ENCODE data around the gene LRRN4. TPM values are rescaled to one million over a fixed set of nuclear protein-coding genes. Genes with fewer than 3 reads are reported as not detected.

Gene LRRN4
- polyA plus RNA-seq, 1 donor from 2014 or later: 0.26 TPM

DNA sequence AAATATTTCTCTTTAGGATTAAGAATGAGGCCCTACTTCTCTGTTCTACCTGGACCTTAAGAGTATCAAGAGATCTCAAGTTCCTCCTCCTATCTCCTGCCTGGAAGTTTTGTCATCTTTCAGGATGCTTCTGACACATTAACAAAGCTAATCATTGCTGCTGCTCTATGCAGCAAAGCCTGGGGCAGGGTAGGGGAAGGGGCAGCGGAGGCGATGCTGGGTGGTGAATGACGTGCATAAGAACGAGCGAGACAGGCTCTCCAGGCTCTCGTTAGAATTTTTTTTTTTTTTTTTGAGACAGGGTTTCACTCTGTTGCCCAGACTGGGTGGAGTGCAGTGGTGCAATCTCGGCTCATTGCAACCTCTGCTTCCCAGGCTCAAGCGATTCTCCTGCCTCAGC, 37.8 kb upstream of the LRRN4 start:
- no peaks in the 10 kb centered on the region for H3K79me2 ChIP-seq (replicated peaks; ENCODE audit: insufficient read depth, low read length)
- no peaks in the 10 kb centered on the region for H3F3A ChIP-seq (ENCODE audit: insufficient read depth, low read length, poor library complexity, severe bottlenecking)
- no peak for TF ChIP-seq TAF1 (IDR thresholded peaks at IDR 0.05; ENCODE audit: low read depth)
- no peak for TF ChIP-seq SMC3 (conservative IDR thresholded peaks at IDR 0.05; ENCODE audit: poor library complexity)
- TF ChIP-seq MXI1 (conservative IDR thresholded peaks at IDR 0.05; ENCODE audit: poor library complexity, severe bottlenecking): no peak
- TF ChIP-seq, protein P1, sequence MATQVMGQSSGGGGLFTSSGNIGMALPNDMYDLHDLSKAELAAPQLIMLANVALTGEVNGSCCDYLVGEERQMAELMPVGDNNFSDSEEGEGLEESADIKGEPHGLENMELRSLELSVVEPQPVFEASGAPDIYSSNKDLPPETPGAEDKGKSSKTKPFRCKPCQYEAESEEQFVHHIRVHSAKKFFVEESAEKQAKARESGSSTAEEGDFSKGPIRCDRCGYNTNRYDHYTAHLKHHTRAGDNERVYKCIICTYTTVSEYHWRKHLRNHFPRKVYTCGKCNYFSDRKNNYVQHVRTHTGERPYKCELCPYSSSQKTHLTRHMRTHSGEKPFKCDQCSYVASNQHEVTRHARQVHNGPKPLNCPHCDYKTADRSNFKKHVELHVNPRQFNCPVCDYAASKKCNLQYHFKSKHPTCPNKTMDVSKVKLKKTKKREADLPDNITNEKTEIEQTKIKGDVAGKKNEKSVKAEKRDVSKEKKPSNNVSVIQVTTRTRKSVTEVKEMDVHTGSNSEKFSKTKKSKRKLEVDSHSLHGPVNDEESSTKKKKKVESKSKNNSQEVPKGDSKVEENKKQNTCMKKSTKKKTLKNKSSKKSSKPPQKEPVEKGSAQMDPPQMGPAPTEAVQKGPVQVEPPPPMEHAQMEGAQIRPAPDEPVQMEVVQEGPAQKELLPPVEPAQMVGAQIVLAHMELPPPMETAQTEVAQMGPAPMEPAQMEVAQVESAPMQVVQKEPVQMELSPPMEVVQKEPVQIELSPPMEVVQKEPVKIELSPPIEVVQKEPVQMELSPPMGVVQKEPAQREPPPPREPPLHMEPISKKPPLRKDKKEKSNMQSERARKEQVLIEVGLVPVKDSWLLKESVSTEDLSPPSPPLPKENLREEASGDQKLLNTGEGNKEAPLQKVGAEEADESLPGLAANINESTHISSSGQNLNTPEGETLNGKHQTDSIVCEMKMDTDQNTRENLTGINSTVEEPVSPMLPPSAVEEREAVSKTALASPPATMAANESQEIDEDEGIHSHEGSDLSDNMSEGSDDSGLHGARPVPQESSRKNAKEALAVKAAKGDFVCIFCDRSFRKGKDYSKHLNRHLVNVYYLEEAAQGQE (IDR thresholded peaks at IDR 0.05; ENCODE audit: borderline replicate concordance): no peak
- no peak for TF ChIP-seq EZH2 (IDR thresholded peaks at IDR 0.05; ENCODE audit: borderline replicate concordance, insufficient read depth, low read length, poor library complexity, severe bottlenecking)
- TF ChIP-seq POLR2AphosphoS5 (IDR thresholded peaks at IDR 0.05): no peak
- TF ChIP-seq, protein P2, sequence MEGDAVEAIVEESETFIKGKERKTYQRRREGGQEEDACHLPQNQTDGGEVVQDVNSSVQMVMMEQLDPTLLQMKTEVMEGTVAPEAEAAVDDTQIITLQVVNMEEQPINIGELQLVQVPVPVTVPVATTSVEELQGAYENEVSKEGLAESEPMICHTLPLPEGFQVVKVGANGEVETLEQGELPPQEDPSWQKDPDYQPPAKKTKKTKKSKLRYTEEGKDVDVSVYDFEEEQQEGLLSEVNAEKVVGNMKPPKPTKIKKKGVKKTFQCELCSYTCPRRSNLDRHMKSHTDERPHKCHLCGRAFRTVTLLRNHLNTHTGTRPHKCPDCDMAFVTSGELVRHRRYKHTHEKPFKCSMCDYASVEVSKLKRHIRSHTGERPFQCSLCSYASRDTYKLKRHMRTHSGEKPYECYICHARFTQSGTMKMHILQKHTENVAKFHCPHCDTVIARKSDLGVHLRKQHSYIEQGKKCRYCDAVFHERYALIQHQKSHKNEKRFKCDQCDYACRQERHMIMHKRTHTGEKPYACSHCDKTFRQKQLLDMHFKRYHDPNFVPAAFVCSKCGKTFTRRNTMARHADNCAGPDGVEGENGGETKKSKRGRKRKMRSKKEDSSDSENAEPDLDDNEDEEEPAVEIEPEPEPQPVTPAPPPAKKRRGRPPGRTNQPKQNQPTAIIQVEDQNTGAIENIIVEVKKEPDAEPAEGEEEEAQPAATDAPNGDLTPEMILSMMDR (IDR thresholded peaks at IDR 0.05; ENCODE audit: poor library complexity, severe bottlenecking): no peak
- no peak for TF ChIP-seq EP300 (conservative IDR thresholded peaks at IDR 0.05; ENCODE audit: poor library complexity, severe bottlenecking)
- no peak for TF ChIP-seq RAD21 (conservative IDR thresholded peaks at IDR 0.05)
- no peaks in the 10 kb centered on the region for H4K20me1 ChIP-seq (ENCODE audit: insufficient read depth)
- no peak overlapping the region for H3K4me3 ChIP-seq (ENCODE audit: low read length)
- no peak overlapping the region for H3K9ac ChIP-seq (ENCODE audit: low read length)
- no peaks in the 10 kb centered on the region for H3K27me3 ChIP-seq (ENCODE audit: insufficient read depth, low read depth, low read length)
- no peak overlapping the region for H3K4me2 ChIP-seq (ENCODE audit: low read length)
- no peaks in the 10 kb centered on the region for H3K9me3 ChIP-seq (ENCODE audit: low read length)
- H3K9me2 ChIP-seq (ENCODE audit: insufficient read depth, low read length): no peaks in the 10 kb centered on the region
- no peak overlapping the region for H3K27ac ChIP-seq (ENCODE audit: low read length)
- no peak overlapping the region for H2AFZ ChIP-seq (ENCODE audit: low read depth, low read length)
- H3K36me3 ChIP-seq (ENCODE audit: insufficient read depth, low read length): no peaks in the 10 kb centered on the region

DNA sequence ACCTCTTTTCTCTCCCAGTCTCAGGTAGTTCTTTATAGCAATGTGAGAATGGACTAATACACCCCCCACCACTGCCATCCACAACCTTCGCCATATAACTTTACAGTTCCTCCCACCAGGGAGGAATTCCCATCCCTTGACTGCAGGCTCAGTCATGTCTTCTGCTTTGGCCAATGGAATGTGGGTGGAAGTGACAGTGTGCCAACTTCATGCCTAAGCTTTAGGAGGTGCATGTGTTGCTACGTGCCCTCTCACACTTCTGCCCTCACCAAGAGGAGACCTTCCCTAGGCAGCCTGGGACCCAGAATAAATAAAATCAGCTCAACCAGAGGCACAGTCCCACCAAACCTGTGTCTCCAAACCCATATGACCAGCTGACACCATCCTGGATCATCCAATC, 33.0 kb upstream of the LRRN4 start:
- Histone ChIP-seq H3K79me2 (replicated peaks; ENCODE audit: insufficient read depth, low read length) (no peaks in the 10 kb centered on the region), H3K27ac (ENCODE audit: low read length) (no peak overlapping the region), H3K4me3 (ENCODE audit: low read length) (no peak overlapping the region), H3K9me3 (ENCODE audit: low read length) (no peaks in the 10 kb centered on the region), H3K9ac (ENCODE audit: low read length) (no peak overlapping the region), H3K4me2 (ENCODE audit: low read length) (no peak overlapping the region), H2AFZ (ENCODE audit: low read depth, low read length) (no peak overlapping the region), H4K20me1 (ENCODE audit: insufficient read depth) (no peaks in the 10 kb centered on the region), H3K27me3 (ENCODE audit: insufficient read depth, low read depth, low read length) (no peaks in the 10 kb centered on the region), H3F3A (ENCODE audit: insufficient read depth, low read length, poor library complexity, severe bottlenecking) (no peaks in the 10 kb centered on the region), H3K9me2 (ENCODE audit: insufficient read depth, low read length) (no peaks in the 10 kb centered on the region), H3K36me3 (ENCODE audit: insufficient read depth, low read length) (no peaks in the 10 kb centered on the region)
- TF ChIP-seq, protein P2 (IDR thresholded peaks at IDR 0.05; ENCODE audit: poor library complexity, severe bottlenecking): no peak
- TF ChIP-seq, protein P1 (IDR thresholded peaks at IDR 0.05; ENCODE audit: borderline replicate concordance): no peak
- no peak for TF ChIP-seq TAF1 (IDR thresholded peaks at IDR 0.05; ENCODE audit: low read depth)
- no peak for TF ChIP-seq RAD21 (conservative IDR thresholded peaks at IDR 0.05)

Measured in neural cell (in vitro differentiated cells).